ENCODE measurements around the gene GDF15. TPM values are rescaled to one million over a fixed set of nuclear protein-coding genes. Genes with fewer than 3 reads are reported as not detected.
"Not testable (repeated sequence)": the region's sequence is repeated elsewhere in the genome, so short reads cannot be mapped to it uniquely, and the experiment has no call there.

GDF15 gene
- total RNA-seq, 1 experiment from 2014 or later = 1.4 TPM

- no peak for DNase-seq
- H3K4me3 ChIP-seq (ENCODE audit: insufficient read depth, low read depth, low read length) = no peak overlapping the region
- H3K36me3 ChIP-seq (replicated peaks; ENCODE audit: control insufficient read depth, insufficient read depth, low read length) = no peaks in the 10 kb centered on the region
- no peaks in the 10 kb centered on the region for H3K27me3 ChIP-seq (ENCODE audit: control insufficient read depth, insufficient read depth, low read length)
These were observed 7.9 kb downstream of the GDF15 start for GRCh38 chr19:18393836-18394235.

GRCh38 chr19:18396471-18397241, 10.7 kb downstream of the GDF15 start:
- Histone ChIP-seq H3K36me3 (replicated peaks; ENCODE audit: control insufficient read depth, insufficient read depth, low read length) (no peaks in the 10 kb centered on the region), H3K27me3 (ENCODE audit: control insufficient read depth, insufficient read depth, low read length) (no peaks in the 10 kb centered on the region), H3K4me3 (ENCODE audit: insufficient read depth, low read depth, low read length) (no peak overlapping the region)
- no peak for DNase-seq

- Histone ChIP-seq H3K27me3 (ENCODE audit: control insufficient read depth, insufficient read depth, low read length) (no peaks in the 10 kb centered on the region), H3K36me3 (replicated peaks; ENCODE audit: control insufficient read depth, insufficient read depth, low read length) (no peaks in the 10 kb centered on the region), H3K4me3 (ENCODE audit: insufficient read depth, low read depth, low read length) (no peak within 1 kb of the TSS)
- DNase-seq = peak; percentile 95
These were observed 11.6 kb downstream of the GDF15 start, which contains the start of gene LRRC25 for GRCh38 chr19:18397242-18398202. TSS of gene LRRC25 (minus strand) at chr19:18397622. CDS start at chr19:18396963, 659 bp downstream.

GRCh38 chr19:18399008-18399407, 13.1 kb downstream of the GDF15 start:
- no peak for DNase-seq
- Histone ChIP-seq H3K4me3 (ENCODE audit: insufficient read depth, low read depth, low read length) (no peak overlapping the region), H3K27me3 (ENCODE audit: control insufficient read depth, insufficient read depth, low read length) (no peaks in the 10 kb centered on the region), H3K36me3 (replicated peaks; ENCODE audit: control insufficient read depth, insufficient read depth, low read length) (no peaks in the 10 kb centered on the region)

GRCh38 chr19:18401580-18402112, 15.7 kb downstream of the GDF15 start:
- no peak overlapping the region for H3K4me3 ChIP-seq (ENCODE audit: insufficient read depth, low read depth, low read length)
- no peaks in the 10 kb centered on the region for H3K27me3 ChIP-seq (ENCODE audit: control insufficient read depth, insufficient read depth, low read length)
- H3K36me3 ChIP-seq (replicated peaks; ENCODE audit: control insufficient read depth, insufficient read depth, low read length) = no peaks in the 10 kb centered on the region
- peak; percentile 81 for DNase-seq

- not testable (repeated sequence) for H3K36me3 ChIP-seq (replicated peaks; ENCODE audit: control insufficient read depth, insufficient read depth, low read length); H3K4me3 ChIP-seq (ENCODE audit: insufficient read depth, low read depth, low read length); H3K27me3 ChIP-seq (ENCODE audit: control insufficient read depth, insufficient read depth, low read length); DNase-seq
These were observed 16.7 kb downstream of the GDF15 start for GRCh38 chr19:18402455-18403248.

GRCh38 chr19:18405754-18406153, 19.8 kb downstream of the GDF15 start:
- not testable (repeated sequence) for H3K27me3 ChIP-seq (ENCODE audit: control insufficient read depth, insufficient read depth, low read length)

GRCh38 chr19:18406749-18407148, 20.8 kb downstream of the GDF15 start:
- DNase-seq = no peak
- no peaks in the 10 kb centered on the region for H3K27me3 ChIP-seq (ENCODE audit: control insufficient read depth, insufficient read depth, low read length)
- H3K4me3 ChIP-seq (ENCODE audit: insufficient read depth, low read depth, low read length) = no peak overlapping the region
- H3K36me3 ChIP-seq (replicated peaks; ENCODE audit: control insufficient read depth, insufficient read depth, low read length) = no peaks in the 10 kb centered on the region

More at GRCh38 chr19:18405754-18406153, 19.8 kb downstream of the GDF15 start:
- not testable (repeated sequence) for H3K4me3 ChIP-seq (ENCODE audit: insufficient read depth, low read depth, low read length); H3K36me3 ChIP-seq (replicated peaks; ENCODE audit: control insufficient read depth, insufficient read depth, low read length); DNase-seq

- peak; percentile 83 for DNase-seq
- Histone ChIP-seq H3K27me3 (ENCODE audit: control insufficient read depth, insufficient read depth, low read length) (no peaks in the 10 kb centered on the region), H3K36me3 (replicated peaks; ENCODE audit: control insufficient read depth, insufficient read depth, low read length) (no peaks in the 10 kb centered on the region)
These were observed 22.1 kb downstream of the GDF15 start for GRCh38 chr19:18408053-18408476.

GRCh38 chr19:18412610-18413239, 26.8 kb downstream of the GDF15 start:
- Histone ChIP-seq H3K4me3 (ENCODE audit: insufficient read depth, low read depth, low read length) (no peak overlapping the region), H3K36me3 (replicated peaks; ENCODE audit: control insufficient read depth, insufficient read depth, low read length) (no peaks in the 10 kb centered on the region)

More at GRCh38 chr19:18408053-18408476, 22.1 kb downstream of the GDF15 start:
- no peak overlapping the region for H3K4me3 ChIP-seq (ENCODE audit: insufficient read depth, low read depth, low read length)

GRCh38 chr19:18414504-18415177, 28.7 kb downstream of the GDF15 start:
- Histone ChIP-seq H3K4me3 (ENCODE audit: insufficient read depth, low read depth, low read length) (no peak overlapping the region), H3K36me3 (replicated peaks; ENCODE audit: control insufficient read depth, insufficient read depth, low read length) (no peaks in the 10 kb centered on the region), H3K27me3 (ENCODE audit: control insufficient read depth, insufficient read depth, low read length) (peaks cover 13% of the 10 kb centered on the region)
- peak; percentile 58 for DNase-seq

More at GRCh38 chr19:18412610-18413239, 26.8 kb downstream of the GDF15 start:
- peak; percentile 46 for DNase-seq
- no peaks in the 10 kb centered on the region for H3K27me3 ChIP-seq (ENCODE audit: control insufficient read depth, insufficient read depth, low read length)

- DNase-seq = peak; percentile 54
- no peak overlapping the region for H3K4me3 ChIP-seq (ENCODE audit: insufficient read depth, low read depth, low read length)
- peaks cover 19% of the 10 kb centered on the region for H3K27me3 ChIP-seq (ENCODE audit: control insufficient read depth, insufficient read depth, low read length)
- no peaks in the 10 kb centered on the region for H3K36me3 ChIP-seq (replicated peaks; ENCODE audit: control insufficient read depth, insufficient read depth, low read length)
These were observed 29.4 kb downstream of the GDF15 start for GRCh38 chr19:18415178-18415867.

All from H7 (cell line).